ENCODE results near the gene CALML4. TPM values are rescaled to one million over a fixed set of nuclear protein-coding genes. Genes with fewer than 3 reads are reported as not detected.

Gene CALML4
- total RNA-seq, 1 donor, result 2.2 TPM

GRCh38 chr15:68200016-68200861, 4.9 kb downstream of the CALML4 start:
- Histone ChIP-seq H3K27me3 (ENCODE audit: insufficient read depth, low read length) (no peaks in the 10 kb centered on the region), H2AFZ (ENCODE audit: low read length) (no peak overlapping the region), H3K9me3 (ENCODE audit: low read depth, low read length) (no peaks in the 10 kb centered on the region), H3K4me2 (ENCODE audit: insufficient read depth, low read length) (no peak overlapping the region), H3K79me2 (ENCODE audit: insufficient read depth, low read length) (no peaks in the 10 kb centered on the region), H3K36me3 (ENCODE audit: insufficient read depth, low read length) (peaks cover 5% of the 10 kb centered on the region), H3K4me1 (ENCODE audit: insufficient read depth, low read length) (peaks cover 6% of the 10 kb centered on the region), H3K27ac (ENCODE audit: low read depth, low read length) (peak overlapping the region; percentile 28), H4K20me1 (ENCODE audit: insufficient read depth, low read length) (peaks cover 4% of the 10 kb centered on the region), H3K4me3 (ENCODE audit: insufficient read depth, low read length) (no peak overlapping the region)
- DNase-seq (ENCODE audit: insufficient read length, low spot score, missing footprints), result peak; percentile 76
- TF ChIP-seq, protein P1, sequence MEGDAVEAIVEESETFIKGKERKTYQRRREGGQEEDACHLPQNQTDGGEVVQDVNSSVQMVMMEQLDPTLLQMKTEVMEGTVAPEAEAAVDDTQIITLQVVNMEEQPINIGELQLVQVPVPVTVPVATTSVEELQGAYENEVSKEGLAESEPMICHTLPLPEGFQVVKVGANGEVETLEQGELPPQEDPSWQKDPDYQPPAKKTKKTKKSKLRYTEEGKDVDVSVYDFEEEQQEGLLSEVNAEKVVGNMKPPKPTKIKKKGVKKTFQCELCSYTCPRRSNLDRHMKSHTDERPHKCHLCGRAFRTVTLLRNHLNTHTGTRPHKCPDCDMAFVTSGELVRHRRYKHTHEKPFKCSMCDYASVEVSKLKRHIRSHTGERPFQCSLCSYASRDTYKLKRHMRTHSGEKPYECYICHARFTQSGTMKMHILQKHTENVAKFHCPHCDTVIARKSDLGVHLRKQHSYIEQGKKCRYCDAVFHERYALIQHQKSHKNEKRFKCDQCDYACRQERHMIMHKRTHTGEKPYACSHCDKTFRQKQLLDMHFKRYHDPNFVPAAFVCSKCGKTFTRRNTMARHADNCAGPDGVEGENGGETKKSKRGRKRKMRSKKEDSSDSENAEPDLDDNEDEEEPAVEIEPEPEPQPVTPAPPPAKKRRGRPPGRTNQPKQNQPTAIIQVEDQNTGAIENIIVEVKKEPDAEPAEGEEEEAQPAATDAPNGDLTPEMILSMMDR (IDR thresholded peaks at IDR 0.05; ENCODE audit: extremely low read depth, low read depth, low read length), result no peak

DNA sequence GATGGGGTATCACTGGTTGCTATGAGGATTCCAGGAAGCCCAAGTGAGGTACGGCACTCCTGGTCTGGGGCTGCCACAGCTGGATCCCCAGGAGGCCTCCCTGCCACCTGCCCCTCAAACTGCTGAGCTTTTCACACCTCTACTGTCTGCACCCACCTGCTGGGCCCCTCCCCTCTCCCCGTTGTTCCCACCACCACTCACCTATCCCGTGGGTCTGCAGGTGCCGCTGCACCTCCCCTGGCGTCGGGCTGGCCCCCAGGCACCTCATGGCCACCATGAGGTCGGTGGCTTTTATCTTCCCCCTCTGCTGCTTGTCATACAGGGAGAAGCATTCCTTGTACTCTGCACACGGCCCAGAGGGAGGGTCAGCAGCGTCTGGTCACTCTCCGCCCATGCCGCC, 5.8 kb downstream of the CALML4 start:
- Histone ChIP-seq H3K4me3 (ENCODE audit: insufficient read depth, low read length) (no peak overlapping the region), H3K27me3 (ENCODE audit: insufficient read depth, low read length) (no peaks in the 10 kb centered on the region), H3K79me2 (ENCODE audit: insufficient read depth, low read length) (no peaks in the 10 kb centered on the region), H3K9me3 (ENCODE audit: low read depth, low read length) (no peaks in the 10 kb centered on the region), H3K27ac (ENCODE audit: low read depth, low read length) (no peak overlapping the region), H3K4me2 (ENCODE audit: insufficient read depth, low read length) (no peak overlapping the region), H4K20me1 (ENCODE audit: insufficient read depth, low read length) (peaks cover 4% of the 10 kb centered on the region), H3K36me3 (ENCODE audit: insufficient read depth, low read length) (peaks cover 7% of the 10 kb centered on the region), H3K4me1 (ENCODE audit: insufficient read depth, low read length) (peaks cover 6% of the 10 kb centered on the region), H2AFZ (ENCODE audit: low read length) (no peak overlapping the region)
- no peak for DNase-seq (ENCODE audit: insufficient read length, low spot score, missing footprints)
- TF ChIP-seq, protein P1 (IDR thresholded peaks at IDR 0.05; ENCODE audit: extremely low read depth, low read depth, low read length), result no peak

GRCh38 chr15:68197661-68198437, 7.3 kb downstream of the CALML4 start:
- H3K9me3 ChIP-seq (ENCODE audit: low read depth, low read length), result no peaks in the 10 kb centered on the region
- no peak overlapping the region for H3K4me2 ChIP-seq (ENCODE audit: insufficient read depth, low read length)
- peaks cover 6% of the 10 kb centered on the region for H3K4me1 ChIP-seq (ENCODE audit: insufficient read depth, low read length)
- no peaks in the 10 kb centered on the region for H3K79me2 ChIP-seq (ENCODE audit: insufficient read depth, low read length)
- TF ChIP-seq, protein P1 (IDR thresholded peaks at IDR 0.05; ENCODE audit: extremely low read depth, low read depth, low read length), result no peak
- H3K4me3 ChIP-seq (ENCODE audit: insufficient read depth, low read length), result no peak overlapping the region
- DNase-seq (ENCODE audit: insufficient read length, low spot score, missing footprints), result no peak
- no peak overlapping the region for H3K27ac ChIP-seq (ENCODE audit: low read depth, low read length)
- peaks cover 16% of the 10 kb centered on the region for H3K36me3 ChIP-seq (ENCODE audit: insufficient read depth, low read length)
- H2AFZ ChIP-seq (ENCODE audit: low read length), result no peak overlapping the region
- peaks cover 4% of the 10 kb centered on the region for H4K20me1 ChIP-seq (ENCODE audit: insufficient read depth, low read length)
- H3K27me3 ChIP-seq (ENCODE audit: insufficient read depth, low read length), result no peaks in the 10 kb centered on the region

DNA sequence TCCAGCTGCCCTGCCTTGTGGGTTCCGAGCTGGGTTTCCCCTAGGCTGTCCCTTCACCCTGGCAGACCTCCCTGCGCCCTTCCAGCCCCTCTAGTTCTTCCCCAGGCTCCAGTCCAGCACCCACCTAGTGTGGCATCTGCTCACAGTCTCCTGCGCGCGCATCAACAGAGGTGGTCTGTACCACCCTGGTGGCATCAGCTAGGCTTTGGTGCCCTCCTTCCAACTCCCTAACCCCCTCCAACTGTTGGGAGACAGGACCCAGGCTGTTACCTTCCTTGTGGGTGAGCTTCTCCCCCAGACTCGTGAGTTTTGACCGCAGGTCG, 8.0 kb downstream of the CALML4 start:
- H3K27ac ChIP-seq (ENCODE audit: low read depth, low read length), result no peak overlapping the region
- H3K27me3 ChIP-seq (ENCODE audit: insufficient read depth, low read length), result no peaks in the 10 kb centered on the region
- no peak for DNase-seq (ENCODE audit: insufficient read length, low spot score, missing footprints)
- peaks cover 6% of the 10 kb centered on the region for H3K4me1 ChIP-seq (ENCODE audit: insufficient read depth, low read length)
- H2AFZ ChIP-seq (ENCODE audit: low read length), result no peak overlapping the region
- no peak overlapping the region for H3K4me3 ChIP-seq (ENCODE audit: insufficient read depth, low read length)
- H3K36me3 ChIP-seq (ENCODE audit: insufficient read depth, low read length), result peaks cover 23% of the 10 kb centered on the region
- H4K20me1 ChIP-seq (ENCODE audit: insufficient read depth, low read length), result peaks cover 4% of the 10 kb centered on the region
- H3K4me2 ChIP-seq (ENCODE audit: insufficient read depth, low read length), result no peak overlapping the region
- no peaks in the 10 kb centered on the region for H3K79me2 ChIP-seq (ENCODE audit: insufficient read depth, low read length)
- no peaks in the 10 kb centered on the region for H3K9me3 ChIP-seq (ENCODE audit: low read depth, low read length)
- TF ChIP-seq, protein P1 (IDR thresholded peaks at IDR 0.05; ENCODE audit: extremely low read depth, low read depth, low read length), result no peak
